ENCODE data around the gene PEX16.

Gene PEX16

DNA sequence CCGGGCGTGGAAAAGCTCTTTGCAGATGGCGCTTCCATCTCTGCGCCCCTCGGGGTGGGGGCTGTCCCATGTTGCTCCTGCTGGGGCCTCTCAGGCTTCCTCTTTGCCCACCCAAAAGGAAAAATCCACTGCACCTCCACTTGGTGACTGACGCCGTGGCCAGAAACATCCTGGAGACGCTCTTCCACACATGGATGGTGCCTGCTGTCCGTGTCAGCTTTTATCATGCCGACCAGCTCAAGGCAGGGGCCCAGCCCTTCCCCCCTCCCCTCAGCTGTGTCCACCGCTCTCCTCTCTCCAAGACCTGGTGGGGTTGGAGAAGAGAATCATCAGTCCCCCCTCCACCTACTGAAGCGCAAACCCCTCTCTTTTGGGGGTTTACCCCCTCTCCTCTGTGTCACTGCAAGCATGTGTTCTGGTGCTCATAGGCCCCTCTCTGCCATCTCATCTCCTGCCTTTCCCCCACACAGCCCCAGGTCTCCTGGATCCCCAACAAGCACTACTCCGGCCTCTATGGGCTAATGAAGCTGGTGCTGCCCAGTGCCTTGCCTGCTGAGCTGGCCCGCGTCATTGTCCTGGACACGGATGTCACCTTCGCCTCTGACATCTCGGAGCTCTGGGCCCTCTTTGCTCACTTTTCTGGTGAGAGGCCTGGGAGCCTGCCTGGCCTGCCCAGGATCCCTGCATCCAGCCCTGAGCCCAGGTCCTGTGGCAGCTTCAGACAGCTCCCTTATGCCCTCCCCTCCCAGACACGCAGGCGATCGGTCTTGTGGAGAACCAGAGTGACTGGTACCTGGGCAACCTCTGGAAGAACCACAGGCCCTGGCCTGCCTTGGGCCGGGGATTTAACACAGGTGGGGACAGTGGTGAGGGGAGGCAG, 6.6 kb upstream of the PEX16 start:
- H3K4me3 ChIP-seq (ENCODE audit: low read depth, low read length) = no peak overlapping the region
- in situ Hi-C loops (cut with HindIII; ENCODE audit: low sequenced_read_pairs) = no loop called here
- TF ChIP-seq, protein P1, sequence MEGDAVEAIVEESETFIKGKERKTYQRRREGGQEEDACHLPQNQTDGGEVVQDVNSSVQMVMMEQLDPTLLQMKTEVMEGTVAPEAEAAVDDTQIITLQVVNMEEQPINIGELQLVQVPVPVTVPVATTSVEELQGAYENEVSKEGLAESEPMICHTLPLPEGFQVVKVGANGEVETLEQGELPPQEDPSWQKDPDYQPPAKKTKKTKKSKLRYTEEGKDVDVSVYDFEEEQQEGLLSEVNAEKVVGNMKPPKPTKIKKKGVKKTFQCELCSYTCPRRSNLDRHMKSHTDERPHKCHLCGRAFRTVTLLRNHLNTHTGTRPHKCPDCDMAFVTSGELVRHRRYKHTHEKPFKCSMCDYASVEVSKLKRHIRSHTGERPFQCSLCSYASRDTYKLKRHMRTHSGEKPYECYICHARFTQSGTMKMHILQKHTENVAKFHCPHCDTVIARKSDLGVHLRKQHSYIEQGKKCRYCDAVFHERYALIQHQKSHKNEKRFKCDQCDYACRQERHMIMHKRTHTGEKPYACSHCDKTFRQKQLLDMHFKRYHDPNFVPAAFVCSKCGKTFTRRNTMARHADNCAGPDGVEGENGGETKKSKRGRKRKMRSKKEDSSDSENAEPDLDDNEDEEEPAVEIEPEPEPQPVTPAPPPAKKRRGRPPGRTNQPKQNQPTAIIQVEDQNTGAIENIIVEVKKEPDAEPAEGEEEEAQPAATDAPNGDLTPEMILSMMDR (IDR thresholded peaks at IDR 0.05; ENCODE audit: low read depth, low read length) = no peak
- no peak for DNase-seq (ENCODE audit: low read depth, low spot score)

DNA sequence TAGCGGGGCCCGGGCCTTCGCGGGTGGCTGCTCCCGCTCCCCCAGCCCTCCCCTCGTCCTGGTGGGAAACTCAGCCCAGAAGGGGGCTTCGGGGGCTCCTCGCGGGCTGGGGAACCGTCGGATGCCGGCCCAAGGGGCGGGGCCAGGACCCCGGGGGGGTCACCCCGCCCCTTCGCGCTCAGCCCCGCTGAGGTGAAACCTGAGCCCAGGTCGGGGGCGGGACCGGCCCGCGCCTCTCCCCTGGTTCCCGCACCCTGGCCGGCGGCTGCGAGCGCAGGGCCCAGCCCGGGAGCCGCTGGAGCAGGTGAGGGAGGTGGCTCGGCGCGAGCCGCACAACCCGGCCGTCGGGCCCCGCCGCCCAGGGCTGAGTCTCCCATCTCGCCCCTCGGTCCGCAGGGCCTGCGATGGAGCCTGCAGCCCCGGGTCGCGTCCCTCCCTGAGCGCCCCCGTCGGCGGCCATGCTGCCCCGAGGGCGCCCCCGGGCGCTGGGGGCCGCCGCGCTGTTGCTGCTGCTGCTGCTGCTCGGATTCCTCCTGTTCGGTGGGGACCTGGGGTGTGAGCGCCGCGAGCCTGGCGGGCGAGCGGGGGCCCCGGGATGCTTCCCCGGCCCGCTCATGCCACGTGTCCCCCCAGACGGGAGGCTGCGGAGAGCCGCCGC, 4.9 kb upstream of the PEX16 start, which contains the start of gene LARGE2:
TSS of gene LARGE2 (plus strand) at position 232 of the 658 bp plus-strand sequence. CDS start at position 459, 227 bp downstream.
- TF ChIP-seq, protein P1 (IDR thresholded peaks at IDR 0.05; ENCODE audit: low read depth, low read length) = no peak
- H3K4me3 ChIP-seq (ENCODE audit: low read depth, low read length) = no peak within 1 kb of the TSS
- no peak for DNase-seq (ENCODE audit: low read depth, low spot score)
- in situ Hi-C loops (cut with HindIII; ENCODE audit: low sequenced_read_pairs) = no loop called here

DNA sequence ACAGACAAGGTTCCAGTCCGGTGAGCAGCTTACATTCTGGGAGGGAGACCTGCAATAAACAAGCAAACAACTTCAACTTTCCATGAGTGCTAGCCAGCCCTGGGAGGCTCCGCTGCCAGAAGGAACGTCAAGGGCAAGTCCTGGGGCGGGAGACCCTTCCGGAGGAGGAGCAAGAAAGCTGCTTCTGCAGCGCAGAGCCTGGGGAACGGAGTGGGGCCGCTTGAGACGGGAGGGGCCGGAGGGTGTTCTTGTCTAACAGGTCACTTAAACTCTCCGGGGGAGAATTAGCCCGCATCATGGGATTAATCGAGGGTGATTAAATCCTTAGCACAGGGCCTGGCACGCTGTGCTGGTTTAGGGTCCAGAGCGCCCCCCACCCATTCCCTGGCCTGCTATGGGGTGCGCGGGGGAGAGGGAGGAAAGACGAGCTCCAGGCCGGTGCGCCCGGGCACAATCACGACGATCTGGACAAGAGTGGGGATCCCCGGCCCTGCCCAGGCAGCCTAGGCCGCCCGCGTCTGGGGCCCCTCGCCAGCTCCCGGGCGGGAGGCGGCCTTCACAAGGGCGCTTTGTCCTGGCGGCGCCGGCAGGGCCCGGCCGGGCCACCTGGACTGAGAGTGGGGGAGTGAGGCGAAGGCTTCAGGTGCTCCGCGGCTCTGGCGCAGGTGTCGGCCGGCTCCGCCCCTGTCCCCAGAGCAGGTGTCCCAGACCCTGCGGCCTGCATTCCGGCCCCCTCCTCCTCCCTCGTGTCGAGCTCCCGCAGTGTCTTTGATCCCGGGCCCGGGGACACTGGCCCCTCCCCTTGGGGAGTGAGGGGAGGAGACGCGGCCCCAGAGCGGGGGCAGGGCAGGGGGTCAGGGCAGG, 4.1 kb upstream of the PEX16 start:
- in situ Hi-C loops (cut with HindIII; ENCODE audit: low sequenced_read_pairs) = no loop called here
- TF ChIP-seq, protein P1 (IDR thresholded peaks at IDR 0.05; ENCODE audit: low read depth, low read length) = no peak
- H3K4me3 ChIP-seq (ENCODE audit: low read depth, low read length) = no peak overlapping the region
- no peak for DNase-seq (ENCODE audit: low read depth, low spot score)

DNA sequence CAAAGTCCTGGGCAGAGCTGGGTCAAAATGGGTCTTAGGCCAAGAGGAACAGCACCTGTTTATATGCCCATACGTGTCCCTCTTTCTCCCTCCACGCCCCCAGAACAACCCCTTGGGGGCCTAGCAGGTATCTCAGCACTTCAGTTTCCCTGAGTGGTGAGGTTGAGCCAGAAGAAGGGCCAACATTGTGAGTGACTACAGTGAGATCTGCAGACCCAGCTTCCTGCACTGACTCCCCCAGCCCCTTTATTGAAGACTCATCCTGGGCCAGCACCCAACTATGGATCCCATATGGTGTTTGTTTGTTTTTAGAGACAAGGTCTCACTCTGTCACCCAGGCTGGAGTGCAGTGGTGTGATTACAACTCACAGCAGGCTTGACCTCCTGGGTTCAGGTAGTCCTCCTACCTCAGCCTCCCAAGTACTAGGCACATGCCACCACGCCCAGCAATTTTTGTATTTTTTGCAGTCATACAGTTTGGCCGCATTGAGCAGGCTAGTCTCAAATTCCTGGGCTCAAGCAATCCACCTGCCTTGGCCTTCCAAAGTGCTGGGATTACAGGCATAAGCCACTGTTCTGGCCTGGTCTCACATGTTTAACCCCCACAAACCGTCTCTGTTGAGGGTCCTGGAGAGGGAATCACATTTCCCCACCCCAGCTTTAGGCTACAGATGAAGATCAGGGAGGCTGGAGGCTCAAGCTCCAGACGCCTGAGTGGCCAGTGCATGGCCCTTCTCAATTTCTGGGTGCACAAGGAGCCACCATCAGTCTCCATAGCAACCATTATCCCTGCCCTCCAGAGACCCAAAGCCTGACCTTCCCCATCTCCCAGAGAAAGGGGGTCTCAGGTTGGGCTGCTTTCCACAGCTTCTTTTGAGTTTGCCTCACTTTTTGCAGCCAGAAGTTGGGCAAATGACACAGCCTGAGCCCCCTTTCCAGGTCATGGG, 3.1 kb upstream of the PEX16 start:
- no peak for DNase-seq (ENCODE audit: low read depth, low spot score)
- no peak overlapping the region for H3K4me3 ChIP-seq (ENCODE audit: low read depth, low read length)
- TF ChIP-seq, protein P1 (IDR thresholded peaks at IDR 0.05; ENCODE audit: low read depth, low read length) = no peak
- in situ Hi-C loops (cut with HindIII; ENCODE audit: low sequenced_read_pairs) = no loop called here

DNA sequence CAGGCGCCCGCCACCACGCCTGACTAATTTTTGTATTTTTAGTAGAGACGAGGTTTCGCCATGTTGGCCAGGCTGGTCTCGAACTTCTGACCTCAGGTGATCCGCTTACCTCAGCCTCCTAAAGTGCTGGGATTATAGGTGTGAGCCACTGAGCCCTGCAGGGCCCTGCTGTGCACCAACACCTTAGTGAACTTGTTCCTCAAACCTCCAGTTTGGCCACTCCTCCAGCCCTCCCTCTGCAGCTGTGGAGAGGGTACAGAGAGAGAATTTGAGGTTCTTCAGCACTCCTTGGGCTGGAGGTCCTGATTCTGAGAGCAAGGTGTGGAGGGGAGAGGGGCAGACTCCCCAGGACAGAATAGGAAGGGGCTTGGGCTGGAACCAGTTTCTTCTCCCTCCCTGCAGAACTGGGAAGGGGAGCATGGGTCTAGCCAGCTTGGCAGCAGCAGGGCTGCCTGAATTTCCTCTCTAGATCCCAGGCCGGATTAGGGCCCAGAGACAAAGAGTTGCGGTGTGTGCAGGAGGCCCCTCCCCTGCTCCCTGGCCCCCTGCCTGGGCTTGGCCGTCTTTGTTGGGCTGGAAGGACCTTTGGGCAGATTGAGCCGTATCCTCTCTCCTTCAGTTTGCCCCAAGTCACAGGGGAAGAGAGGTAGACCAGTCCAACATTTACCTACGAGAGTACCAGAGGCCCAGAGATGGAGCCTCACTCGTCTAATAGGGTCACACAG, 2.3 kb upstream of the PEX16 start:
- DNase-seq (ENCODE audit: low read depth, low spot score) = no peak
- in situ Hi-C loops (cut with HindIII; ENCODE audit: low sequenced_read_pairs) = no loop called here
- H3K4me3 ChIP-seq (ENCODE audit: low read depth, low read length) = no peak overlapping the region
- TF ChIP-seq, protein P1 (IDR thresholded peaks at IDR 0.05; ENCODE audit: low read depth, low read length) = no peak
